AG09319 (cell line): ENCODE data around the gene PAPPA.

ENCODE experiments used
- DNase-seq: peaks from one replicate; pipeline ENCODE4 v3.0.0-alpha.2; 2010; ENCODE audit warnings: low read depth; ENCODE audit errors: extremely low read depth
- TF ChIP-seq, protein P1 (sequence below): IDR thresholded peaks from 2 replicates; pipeline ENCODE4 v1.5.1; 2011; ENCODE audit warnings: low read depth, mild to moderate bottlenecking, inconsistent platforms, low read length, moderate library complexity

PAPPA gene

GRCh38 chr9:116411506-116411905 is 257.9 kb downstream of the PAPPA start:
- no peak for DNase-seq
- TF ChIP-seq, protein P1, sequence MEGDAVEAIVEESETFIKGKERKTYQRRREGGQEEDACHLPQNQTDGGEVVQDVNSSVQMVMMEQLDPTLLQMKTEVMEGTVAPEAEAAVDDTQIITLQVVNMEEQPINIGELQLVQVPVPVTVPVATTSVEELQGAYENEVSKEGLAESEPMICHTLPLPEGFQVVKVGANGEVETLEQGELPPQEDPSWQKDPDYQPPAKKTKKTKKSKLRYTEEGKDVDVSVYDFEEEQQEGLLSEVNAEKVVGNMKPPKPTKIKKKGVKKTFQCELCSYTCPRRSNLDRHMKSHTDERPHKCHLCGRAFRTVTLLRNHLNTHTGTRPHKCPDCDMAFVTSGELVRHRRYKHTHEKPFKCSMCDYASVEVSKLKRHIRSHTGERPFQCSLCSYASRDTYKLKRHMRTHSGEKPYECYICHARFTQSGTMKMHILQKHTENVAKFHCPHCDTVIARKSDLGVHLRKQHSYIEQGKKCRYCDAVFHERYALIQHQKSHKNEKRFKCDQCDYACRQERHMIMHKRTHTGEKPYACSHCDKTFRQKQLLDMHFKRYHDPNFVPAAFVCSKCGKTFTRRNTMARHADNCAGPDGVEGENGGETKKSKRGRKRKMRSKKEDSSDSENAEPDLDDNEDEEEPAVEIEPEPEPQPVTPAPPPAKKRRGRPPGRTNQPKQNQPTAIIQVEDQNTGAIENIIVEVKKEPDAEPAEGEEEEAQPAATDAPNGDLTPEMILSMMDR, result no peak

DNA sequence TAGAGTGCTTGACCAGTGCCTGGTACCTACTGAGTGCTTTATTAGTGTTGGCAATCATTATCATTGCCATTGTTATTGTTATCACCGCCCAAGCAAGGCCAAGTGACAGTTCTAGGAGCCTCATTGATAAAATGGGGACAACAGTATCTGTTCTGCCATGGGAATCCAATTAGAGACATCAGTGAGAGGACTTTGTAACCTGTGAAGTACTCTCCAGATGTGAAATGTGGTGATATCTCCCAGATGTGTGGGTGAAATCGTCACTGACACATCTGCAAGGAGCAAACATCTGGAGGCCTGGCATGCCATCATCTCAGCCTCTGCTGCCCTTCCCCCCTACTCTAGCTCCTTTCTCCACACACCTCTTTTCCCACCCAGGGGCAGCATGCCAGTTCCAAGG is 260.8 kb downstream of the PAPPA start:
- TF ChIP-seq, protein P1, result no peak
- no peak for DNase-seq

DNA sequence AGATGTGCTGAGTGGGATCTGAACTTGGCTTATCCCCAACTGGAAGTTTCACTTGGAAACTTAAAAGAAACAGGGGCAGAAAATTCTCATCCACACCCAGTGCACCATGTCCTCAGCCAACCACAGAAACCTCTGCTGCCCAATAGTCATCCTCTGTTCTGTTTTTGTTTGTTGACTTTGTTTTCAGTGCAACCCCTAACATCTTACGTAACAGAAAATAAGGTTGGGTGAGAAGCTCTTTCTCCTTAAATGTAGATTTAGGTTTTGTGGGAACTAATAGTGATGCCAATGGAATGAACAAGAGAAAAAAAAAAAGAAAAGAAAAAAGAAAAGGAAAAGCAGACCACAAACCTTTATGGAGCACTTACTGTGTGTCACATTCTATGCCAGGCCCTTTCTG is 262.8 kb downstream of the PAPPA start:
- TF ChIP-seq, protein P1, result no peak
- no peak for DNase-seq

DNA sequence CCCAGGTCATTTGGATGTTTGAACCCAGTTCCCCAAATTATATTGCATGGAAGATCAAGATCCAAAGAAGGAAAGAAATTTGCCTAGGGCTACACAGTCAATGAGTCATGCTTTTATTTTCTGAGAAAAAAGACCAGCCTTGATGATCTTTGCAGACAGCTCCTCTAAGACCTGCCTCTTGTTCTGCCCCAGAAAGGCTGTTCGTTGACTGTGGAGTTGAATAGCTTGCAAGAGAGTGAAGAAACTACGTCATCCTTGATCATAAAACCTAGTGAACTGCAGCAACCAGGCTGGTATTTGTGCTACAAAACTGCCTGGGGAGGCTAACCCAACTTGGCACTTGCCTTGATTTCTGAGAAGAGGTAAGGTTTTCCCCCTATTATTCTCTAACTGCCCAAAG is 263.9 kb downstream of the PAPPA start:
- TF ChIP-seq, protein P1, result no peak
- no peak for DNase-seq

- DNase-seq, result no peak
- TF ChIP-seq, protein P1, result no peak
Measured at GRCh38 chr9:116419181-116419580, 265.6 kb downstream of the PAPPA start.

- TF ChIP-seq, protein P1, result no peak
- DNase-seq, result no peak
Measured at GRCh38 chr9:116420993-116421538, 267.5 kb downstream of the PAPPA start.

DNA sequence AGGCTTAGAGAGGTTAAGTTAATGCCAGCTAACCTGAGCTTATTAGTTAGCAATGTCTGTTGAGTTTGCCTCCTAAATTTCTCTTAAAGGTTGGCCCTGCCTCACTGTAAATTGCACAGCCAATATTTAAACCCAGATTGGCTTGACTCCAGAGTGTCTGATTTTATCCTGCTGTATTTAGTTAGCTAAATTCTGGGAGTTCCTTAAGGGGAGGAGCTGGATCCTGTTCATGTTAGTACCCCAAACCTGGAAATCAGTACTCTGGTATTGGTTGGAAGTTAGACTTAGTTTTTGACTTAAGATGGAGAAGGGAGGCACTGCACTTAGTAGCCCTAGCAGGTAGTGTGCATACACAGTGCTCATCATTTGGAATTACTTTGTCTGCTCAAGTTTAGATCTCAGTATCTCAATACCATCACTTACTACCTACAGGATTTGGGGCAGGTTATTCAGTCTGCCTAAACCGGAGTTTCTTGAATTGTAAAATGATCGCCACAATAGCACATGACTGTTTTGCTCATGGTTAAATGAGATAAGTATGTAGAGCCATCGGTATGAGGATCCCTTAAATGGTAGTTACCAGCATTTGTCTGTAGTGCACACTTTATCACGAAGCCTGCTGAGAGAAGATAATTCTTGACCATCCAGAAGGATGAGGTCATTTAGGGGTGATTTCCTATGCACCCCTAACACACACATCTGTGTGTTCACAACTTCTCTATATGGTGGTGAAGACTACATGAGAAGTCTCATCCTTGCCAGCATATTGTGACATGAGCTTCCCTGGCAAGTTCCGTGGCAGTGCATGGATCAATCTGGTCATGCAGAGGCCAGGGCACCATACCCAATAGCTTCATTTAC is 268.8 kb downstream of the PAPPA start:
- TF ChIP-seq, protein P1, result no peak
- no peak for DNase-seq
